HEK293 (cell line): Measurements from ENCODE around the gene MS4A10.

Experiments used
- CTCF ChIA-PET: fragments of 350-600 bp; formaldehyde crosslinking; extraction: SDS; loops from one replicate; lab custom pipeline; 2021; ENCODE audit warnings: antibody characterized with exemption; lab: Yijun Ruan, JAX
- POLR2A ChIA-PET: fragments of 300-600 bp; formaldehyde crosslinking; extraction: SDS; loops from one replicate; lab custom pipeline; 2020; ENCODE audit warnings: antibody characterized with exemption, inconsistent platforms; lab: Yijun Ruan, JAX
- H3K27ac ChIP-seq: fragments of 200-500 bp; sonication (Bioruptor generic); 2 replicates; pipeline ENCODE4 v1.5.1; 2014; ENCODE audit warnings: low read depth, low read length, control low read depth, inconsistent platforms; ENCODE audit errors: extremely low read depth
- H3K36me3 ChIP-seq, 2 experiments: fragments of 200-500 bp in 1 of 2; sonication (Bioruptor generic) in 1 of 2; 1 replicate in 1 of 2; 2 replicates in 1 of 2; pipeline ENCODE4 v1.5.1; 2014 to 2017; ENCODE audit warnings: inconsistent platforms in 2 of 2, low read length in 2 of 2; ENCODE audit not compliant: control insufficient read depth in 2 of 2, insufficient read depth in 1 of 2
- H3K4me1 ChIP-seq: fragments of 200-500 bp; sonication (Bioruptor generic); 2 replicates; pipeline ENCODE4 v1.5.1; 2014; ENCODE audit warnings: mild to moderate bottlenecking, low read length, inconsistent platforms; ENCODE audit not compliant: control insufficient read depth, insufficient read depth
- H3K4me3 ChIP-seq: 2 replicates; pipeline ENCODE4 v1.5.1; 2011; ENCODE audit warnings: low read depth, mild to moderate bottlenecking, control low read depth, low read length, moderate library complexity
- H3K9me3 ChIP-seq: fragments of 200-500 bp; sonication (Bioruptor generic); 2 replicates; pipeline ENCODE4 v1.5.1; 2014; ENCODE audit warnings: low read depth, low read length, inconsistent platforms; ENCODE audit not compliant: control insufficient read depth, insufficient read depth
- GLI4 ChIP-seq: fragments of 450-650 bp; formaldehyde crosslinking; IDR thresholded peaks from 2 replicates; pipeline ENCODE4 v1.5.1; 2016; ENCODE audit warnings: missing biosample characterization, missing genetic modification characterization
- KLF16 ChIP-seq: fragments of 450-650 bp; formaldehyde crosslinking; IDR thresholded peaks from 2 replicates; pipeline ENCODE4 v1.5.1; 2017; ENCODE audit warnings: missing biosample characterization, missing genetic modification characterization
- REPIN1 ChIP-seq: fragments of 450-650 bp; formaldehyde crosslinking; IDR thresholded peaks from 2 replicates; pipeline ENCODE4 v1.5.1; 2017; ENCODE audit warnings: missing biosample characterization, missing genetic modification characterization, low read depth
- TCF7L2 ChIP-seq: IDR thresholded peaks from 2 replicates; pipeline ENCODE4 v1.6.1; 2011; ENCODE audit warnings: low read depth, mild to moderate bottlenecking, inconsistent platforms, low read length, moderate library complexity, borderline replicate concordance
- YY2 ChIP-seq: fragments of 450-650 bp; formaldehyde crosslinking; IDR thresholded peaks from 2 replicates; pipeline ENCODE4 v1.5.1; 2016; ENCODE audit warnings: missing biosample characterization, missing genetic modification characterization
- ZFP41 ChIP-seq: fragments of 450-650 bp; formaldehyde crosslinking; IDR thresholded peaks from 2 replicates; pipeline ENCODE4 v1.5.1; 2016; ENCODE audit warnings: missing biosample characterization, missing genetic modification characterization, borderline replicate concordance
- ZNF174 ChIP-seq: fragments of 450-650 bp; formaldehyde crosslinking; IDR thresholded peaks from 2 replicates; pipeline ENCODE4 v1.5.0; 2017; ENCODE audit warnings: missing biosample characterization, mild to moderate bottlenecking, missing genetic modification characterization
- ZNF184 ChIP-seq: fragments of 450-650 bp; IDR thresholded peaks from 2 replicates; pipeline ENCODE4 v1.5.1; 2018; ENCODE audit warnings: missing biosample characterization, mild to moderate bottlenecking, missing genetic modification characterization
- ZNF366 ChIP-seq: fragments of 450-650 bp; formaldehyde crosslinking; conservative IDR thresholded peaks from 2 replicates; pipeline ENCODE4 v1.5.1; 2016; ENCODE audit warnings: missing biosample characterization, missing genetic modification characterization
- ZNF394 ChIP-seq: fragments of 450-650 bp; formaldehyde crosslinking; IDR thresholded peaks from 2 replicates; pipeline ENCODE4 v1.5.1; 2016; ENCODE audit warnings: missing biosample characterization, missing genetic modification characterization, mild to moderate bottlenecking, moderate library complexity, borderline replicate concordance
- ZNF423 ChIP-seq: fragments of 450-650 bp; formaldehyde crosslinking; IDR thresholded peaks from 2 replicates; pipeline ENCODE4 v1.5.1; 2016; ENCODE audit warnings: missing biosample characterization, missing genetic modification characterization
- ZNF555 ChIP-seq: fragments of 450-650 bp; formaldehyde crosslinking; conservative IDR thresholded peaks from 2 replicates; pipeline ENCODE4 v1.5.1; 2017; ENCODE audit warnings: missing biosample characterization, mild to moderate bottlenecking, missing genetic modification characterization, inconsistent platforms
- ZNF600 ChIP-seq: fragments of 450-650 bp; formaldehyde crosslinking; IDR thresholded peaks from 2 replicates; pipeline ENCODE4 v1.5.1; 2016; ENCODE audit warnings: missing biosample characterization, missing genetic modification characterization
- ZNF626 ChIP-seq: fragments of 450-650 bp; sonication (Bioruptor Pico); formaldehyde crosslinking; IDR thresholded peaks from 2 replicates; pipeline ENCODE4 v1.5.1; 2018; ENCODE audit warnings: missing biosample characterization, missing genetic modification characterization, inconsistent platforms
- TF ChIP-seq, protein P1 (sequence below): fragments of 450-650 bp; formaldehyde crosslinking; IDR thresholded peaks from 2 replicates; pipeline ENCODE4 v1.5.0; 2017; ENCODE audit warnings: missing biosample characterization, missing genetic modification characterization, borderline replicate concordance
- TF ChIP-seq, protein P2 (sequence below): fragments of 450-650 bp; formaldehyde crosslinking; IDR thresholded peaks from 2 replicates; pipeline ENCODE4 v1.5.1; 2016; ENCODE audit warnings: missing biosample characterization, missing genetic modification characterization
- TF ChIP-seq, protein P3 (sequence below): fragments of 450-650 bp; formaldehyde crosslinking; IDR thresholded peaks from 2 replicates; pipeline ENCODE4 v1.5.1; 2016; ENCODE audit warnings: missing biosample characterization, missing genetic modification characterization
- TF ChIP-seq, protein P4 (sequence below): fragments of 450-650 bp; formaldehyde crosslinking; IDR thresholded peaks from 2 replicates; pipeline ENCODE4 v1.5.1; 2016; ENCODE audit warnings: missing biosample characterization, missing genetic modification characterization

The MS4A10 gene

DNA sequence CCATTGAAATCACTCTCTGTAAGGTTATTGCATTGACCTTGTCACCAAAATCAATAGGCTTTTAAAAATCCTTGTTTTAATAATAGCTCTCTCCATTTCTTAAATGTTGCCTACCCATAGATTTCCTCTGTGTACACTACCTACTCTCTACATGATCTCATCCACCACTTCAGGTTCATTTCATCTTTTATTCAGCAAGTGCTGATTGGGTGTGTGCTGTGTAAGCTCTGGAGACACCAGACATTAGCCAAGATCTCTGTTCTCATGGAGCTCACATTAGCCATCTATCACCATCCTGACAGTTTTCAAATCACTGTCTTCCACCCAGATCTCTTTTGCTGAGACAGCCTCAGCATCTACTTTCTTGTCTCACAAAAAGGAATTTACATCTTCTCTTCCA is 4.4 kb upstream of the MS4A10 start (continued):
- TF ChIP-seq REPIN1 (tag by site-specific recombination) (no peak), ZNF555 (tag by site-specific recombination) (no peak)
- TF ChIP-seq, protein P1, sequence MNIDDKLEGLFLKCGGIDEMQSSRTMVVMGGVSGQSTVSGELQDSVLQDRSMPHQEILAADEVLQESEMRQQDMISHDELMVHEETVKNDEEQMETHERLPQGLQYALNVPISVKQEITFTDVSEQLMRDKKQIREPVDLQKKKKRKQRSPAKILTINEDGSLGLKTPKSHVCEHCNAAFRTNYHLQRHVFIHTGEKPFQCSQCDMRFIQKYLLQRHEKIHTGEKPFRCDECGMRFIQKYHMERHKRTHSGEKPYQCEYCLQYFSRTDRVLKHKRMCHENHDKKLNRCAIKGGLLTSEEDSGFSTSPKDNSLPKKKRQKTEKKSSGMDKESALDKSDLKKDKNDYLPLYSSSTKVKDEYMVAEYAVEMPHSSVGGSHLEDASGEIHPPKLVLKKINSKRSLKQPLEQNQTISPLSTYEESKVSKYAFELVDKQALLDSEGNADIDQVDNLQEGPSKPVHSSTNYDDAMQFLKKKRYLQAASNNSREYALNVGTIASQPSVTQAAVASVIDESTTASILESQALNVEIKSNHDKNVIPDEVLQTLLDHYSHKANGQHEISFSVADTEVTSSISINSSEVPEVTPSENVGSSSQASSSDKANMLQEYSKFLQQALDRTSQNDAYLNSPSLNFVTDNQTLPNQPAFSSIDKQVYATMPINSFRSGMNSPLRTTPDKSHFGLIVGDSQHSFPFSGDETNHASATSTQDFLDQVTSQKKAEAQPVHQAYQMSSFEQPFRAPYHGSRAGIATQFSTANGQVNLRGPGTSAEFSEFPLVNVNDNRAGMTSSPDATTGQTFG (tag by site-specific recombination): no peak

DNA sequence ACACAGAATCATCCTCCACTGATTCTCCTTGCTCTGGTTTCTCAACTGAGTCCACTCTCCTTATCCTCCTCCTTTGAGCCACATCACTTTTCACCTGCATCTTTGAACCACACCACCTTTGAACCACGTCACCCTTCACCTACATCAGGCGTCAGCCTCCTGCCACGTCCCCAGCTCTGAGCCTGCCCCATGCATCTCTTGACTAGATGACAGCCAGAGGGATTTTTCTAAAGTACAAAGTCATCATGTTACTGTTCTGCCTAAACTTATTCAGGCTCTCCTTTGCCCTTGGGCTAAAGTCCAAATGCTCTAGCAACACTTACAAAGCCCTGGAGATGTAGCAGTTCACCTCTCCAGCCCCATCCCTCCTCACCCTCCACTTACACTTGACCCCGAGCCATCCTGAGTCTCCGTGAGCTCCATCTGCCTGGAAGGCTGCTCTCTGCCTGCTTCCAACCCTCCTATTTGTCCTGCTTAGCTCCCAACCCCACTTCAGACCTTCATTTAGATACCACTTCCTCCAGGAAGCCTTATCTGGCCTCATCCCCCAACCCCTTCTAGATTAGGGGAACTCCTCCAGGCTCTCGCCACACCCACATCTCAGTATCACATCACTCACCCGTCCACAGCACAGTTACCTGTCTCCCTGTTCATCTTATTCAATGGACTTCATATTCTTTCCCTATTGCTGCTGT is 3.7 kb upstream of the MS4A10 start:
- no peak overlapping the region for H3K4me3 ChIP-seq
- no peaks in the 10 kb centered on the region for H3K36me3 ChIP-seq
- H3K27ac ChIP-seq: no peak overlapping the region
- no peaks in the 10 kb centered on the region for H3K9me3 ChIP-seq
- ChIA-PET CTCF (interaction anchor here (0.6 to 1.1 kb wide), 2 partner anchors 30 to 164 kb away, joined by 3 read pairs; no protein-coding TSS in a partner anchor), POLR2A (no interaction called here)
- TF ChIP-seq ZNF626 (no peak), ZNF174 (tag by site-specific recombination) (no peak), TCF7L2 (no peak)
- no peaks in the 10 kb centered on the region for H3K4me1 ChIP-seq

DNA sequence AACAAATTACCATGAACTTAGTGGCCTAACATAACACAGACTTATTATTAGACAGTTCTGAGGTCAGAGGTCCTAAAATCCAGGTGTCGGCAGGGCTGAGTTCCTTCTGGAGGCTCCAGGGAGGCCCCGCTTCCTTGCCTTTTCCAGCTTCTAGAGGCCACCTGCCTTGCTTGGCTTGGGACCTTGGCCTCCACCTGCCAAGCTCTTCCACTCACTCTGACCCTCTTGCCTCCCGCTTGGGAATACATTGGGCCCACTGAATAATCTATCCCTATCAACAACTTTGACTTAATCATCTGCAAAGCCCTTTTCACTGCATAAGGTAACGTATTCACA is 3.2 kb upstream of the MS4A10 start:
- Histone ChIP-seq H3K4me3 (no peak overlapping the region), H3K4me1 (no peaks in the 10 kb centered on the region), H3K27ac (no peak overlapping the region), H3K36me3 (no peaks in the 10 kb centered on the region), H3K9me3 (no peaks in the 10 kb centered on the region)
- ChIA-PET POLR2A (no interaction called here), CTCF (interaction anchor here (1.1 kb wide), 1 partner anchor 10 kb away, joined by 3 read pairs; no protein-coding TSS in a partner anchor)
- TF ChIP-seq ZNF174 (tag by site-specific recombination) (no peak), ZNF184 (tag by site-specific recombination) (no peak), GLI4 (no peak), ZNF423 (tag by site-specific recombination) (no peak), ZNF394 (tag by site-specific recombination) (no peak), YY2 (tag by site-specific recombination) (no peak), ZNF600 (tag by site-specific recombination) (no peak), KLF16 (tag by site-specific recombination) (no peak), ZNF366 (tag by site-specific recombination) (no peak), ZFP41 (tag by site-specific recombination) (no peak)
- TF ChIP-seq, protein P2, sequence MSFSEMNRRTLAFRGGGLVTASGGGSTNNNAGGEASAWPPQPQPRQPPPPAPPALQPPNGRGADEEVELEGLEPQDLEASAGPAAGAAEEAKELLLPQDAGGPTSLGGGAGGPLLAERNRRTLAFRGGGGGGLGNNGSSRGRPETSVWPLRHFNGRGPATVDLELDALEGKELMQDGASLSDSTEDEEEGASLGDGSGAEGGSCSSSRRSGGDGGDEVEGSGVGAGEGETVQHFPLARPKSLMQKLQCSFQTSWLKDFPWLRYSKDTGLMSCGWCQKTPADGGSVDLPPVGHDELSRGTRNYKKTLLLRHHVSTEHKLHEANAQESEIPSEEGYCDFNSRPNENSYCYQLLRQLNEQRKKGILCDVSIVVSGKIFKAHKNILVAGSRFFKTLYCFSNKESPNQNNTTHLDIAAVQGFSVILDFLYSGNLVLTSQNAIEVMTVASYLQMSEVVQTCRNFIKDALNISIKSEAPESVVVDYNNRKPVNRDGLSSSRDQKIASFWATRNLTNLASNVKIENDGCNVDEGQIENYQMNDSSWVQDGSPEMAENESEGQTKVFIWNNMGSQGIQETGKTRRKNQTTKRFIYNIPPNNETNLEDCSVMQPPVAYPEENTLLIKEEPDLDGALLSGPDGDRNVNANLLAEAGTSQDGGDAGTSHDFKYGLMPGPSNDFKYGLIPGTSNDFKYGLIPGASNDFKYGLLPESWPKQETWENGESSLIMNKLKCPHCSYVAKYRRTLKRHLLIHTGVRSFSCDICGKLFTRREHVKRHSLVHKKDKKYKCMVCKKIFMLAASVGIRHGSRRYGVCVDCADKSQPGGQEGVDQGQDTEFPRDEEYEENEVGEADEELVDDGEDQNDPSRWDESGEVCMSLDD: no peak
- TF ChIP-seq, protein P3, sequence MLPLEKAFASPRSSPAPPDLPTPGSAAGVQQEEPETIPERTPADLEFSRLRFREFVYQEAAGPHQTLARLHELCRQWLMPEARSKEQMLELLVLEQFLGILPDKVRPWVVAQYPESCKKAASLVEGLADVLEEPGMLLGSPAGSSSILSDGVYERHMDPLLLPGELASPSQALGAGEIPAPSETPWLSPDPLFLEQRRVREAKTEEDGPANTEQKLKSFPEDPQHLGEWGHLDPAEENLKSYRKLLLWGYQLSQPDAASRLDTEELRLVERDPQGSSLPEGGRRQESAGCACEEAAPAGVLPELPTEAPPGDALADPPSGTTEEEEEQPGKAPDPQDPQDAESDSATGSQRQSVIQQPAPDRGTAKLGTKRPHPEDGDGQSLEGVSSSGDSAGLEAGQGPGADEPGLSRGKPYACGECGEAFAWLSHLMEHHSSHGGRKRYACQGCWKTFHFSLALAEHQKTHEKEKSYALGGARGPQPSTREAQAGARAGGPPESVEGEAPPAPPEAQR (tag by site-specific recombination): no peak
- TF ChIP-seq, protein P4, sequence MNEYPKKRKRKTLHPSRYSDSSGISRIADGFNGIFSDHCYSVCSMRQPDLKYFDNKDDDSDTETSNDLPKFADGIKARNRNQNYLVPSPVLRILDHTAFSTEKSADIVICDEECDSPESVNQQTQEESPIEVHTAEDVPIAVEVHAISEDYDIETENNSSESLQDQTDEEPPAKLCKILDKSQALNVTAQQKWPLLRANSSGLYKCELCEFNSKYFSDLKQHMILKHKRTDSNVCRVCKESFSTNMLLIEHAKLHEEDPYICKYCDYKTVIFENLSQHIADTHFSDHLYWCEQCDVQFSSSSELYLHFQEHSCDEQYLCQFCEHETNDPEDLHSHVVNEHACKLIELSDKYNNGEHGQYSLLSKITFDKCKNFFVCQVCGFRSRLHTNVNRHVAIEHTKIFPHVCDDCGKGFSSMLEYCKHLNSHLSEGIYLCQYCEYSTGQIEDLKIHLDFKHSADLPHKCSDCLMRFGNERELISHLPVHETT: no peak
